Tibial nerve (tissue), 4 donors: Measurements from ENCODE around the gene SERPINE1. TPM values are rescaled to one million over a fixed set of nuclear protein-coding genes. Genes with fewer than 3 reads are reported as not detected.

Experiments
- DNase-seq, 2 donors: peaks; one replicate each; pipeline ENCODE4 v3.0.0-alpha.2; 2019; ENCODE audit warnings: low spot score in 2 of 2
- H3K27ac ChIP-seq, 4 donors: fragments of 200-600 bp; sonication (generic) in 3 of 4; one replicate each; pipeline ENCODE4 v1.5.1; 2017 to 2019; ENCODE audit warnings: mild to moderate bottlenecking in 1 of 4
- H3K27me3 ChIP-seq, 2 donors: fragments of 200-600 bp; sonication (generic) in 1 of 2; one replicate each; pipeline versions ENCODE4 v1.5.1 to v1.6.0; 2017 to 2019
- H3K36me3 ChIP-seq, 3 donors: fragments of 200-600 bp; sonication (generic); one replicate each; pipeline ENCODE4 v1.5.1; 2018 to 2019
- H3K4me1 ChIP-seq, 4 donors: fragments of 200-600 bp; sonication (generic) in 3 of 4; one replicate each; pipeline ENCODE4 v1.5.1; 2017 to 2019
- H3K4me3 ChIP-seq, 4 donors: fragments of 200-600 bp; sonication (generic) in 3 of 4; one replicate each; pipeline ENCODE4 v1.5.1; 2017 to 2019; ENCODE audit warnings: mild to moderate bottlenecking in 1 of 4, moderate library complexity in 1 of 4
- H3K9me3 ChIP-seq, 4 donors: fragments of 200-600 bp; sonication (generic) in 3 of 4; one replicate each; pipeline ENCODE4 v1.5.1; 2017 to 2019
- EP300 ChIP-seq, 2 donors: sonication (generic); formaldehyde crosslinking; IDR thresholded peaks; one replicate each; pipeline ENCODE4 v1.6.1; 2017; ENCODE audit warnings: antibody characterized with exemption in 2 of 2, mild to moderate bottlenecking in 1 of 2
- POLR2A ChIP-seq, 2 donors: fragments of 450-650 bp; IDR thresholded peaks; one replicate each; pipeline ENCODE4 v1.6.1; 2017; ENCODE audit warnings: antibody characterized with exemption in 2 of 2, mild to moderate bottlenecking in 2 of 2, moderate library complexity in 2 of 2
- WGBS, 2 donors: methylation state at CpG; one replicate each; pipeline ENCODE4 v1.1.5; 2018; 5-methylcytosine and 5-hydroxymethylcytosine counted together
- total RNA-seq, 4 donors: library from RNA; depleted of rRNA; stranded (reverse); fragments of >200 nt; gene quantifications; one replicate each; pipeline ENCODE4 v1.1.0, GENCODE V29; 2016
- TF ChIP-seq, protein P1 (sequence below), 5 experiments: fragments of 200-600 bp in 3 of 5; fragments of 450-650 bp in 2 of 5; sonication (generic) in 3 of 5; IDR thresholded peaks; one replicate each; pipeline ENCODE4 v1.5.1; 2016 to 2019; ENCODE audit warnings: antibody characterized with exemption in 5 of 5, mild to moderate bottlenecking in 3 of 5, moderate library complexity in 2 of 5

Gene SERPINE1
- total RNA-seq, 4 donors from 2014 or later: 3.3 to 13.9 (median 8.1) TPM

DNA sequence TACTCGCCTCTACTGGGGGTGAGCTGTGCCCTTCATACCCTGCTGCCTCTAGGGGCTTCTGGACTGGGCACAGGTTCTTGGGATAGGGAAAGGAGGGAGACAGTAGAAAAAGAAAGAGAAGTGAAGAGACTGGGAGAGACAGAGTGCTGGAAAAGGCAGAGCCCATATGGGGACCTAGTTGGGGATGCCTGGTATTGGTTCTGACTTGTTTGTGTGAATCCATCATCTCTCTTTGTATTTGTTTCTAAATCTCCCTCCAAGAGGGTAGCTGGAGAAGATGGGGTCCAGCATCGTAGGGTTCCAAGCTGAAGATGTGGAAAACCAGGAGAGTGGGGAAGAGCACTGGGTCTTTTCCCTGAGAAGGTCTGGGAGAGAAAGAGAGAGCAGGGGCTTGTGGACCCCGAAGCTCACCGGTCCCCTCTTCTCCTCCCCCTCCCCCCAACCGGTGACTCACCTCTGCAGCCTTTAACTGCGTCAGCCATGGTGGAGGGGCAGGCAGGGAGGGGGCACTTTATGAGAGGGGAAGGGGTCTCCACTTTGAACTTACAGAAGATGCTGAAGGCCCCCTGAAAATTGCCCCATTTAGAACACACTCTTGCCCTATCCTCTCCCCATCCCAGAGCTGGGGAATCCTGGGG lies 41.6 kb downstream of the SERPINE1 start:
- no peaks in the 10 kb centered on the region for H3K9me3 ChIP-seq
- H3K4me3 ChIP-seq: no peak overlapping the region
- DNase-seq: no peak
- H3K27me3 ChIP-seq: peaks cover 10 to 100% of the 10 kb centered on the region in 2 donors
- H3K4me1 ChIP-seq: peaks cover 0 to 74% (median 44%) of the 10 kb centered on the region in 4 donors
- no peaks in the 10 kb centered on the region for H3K36me3 ChIP-seq
- 4 to 6% methylated on average over 6 of the region's 6 CpGs for WGBS, 2 donors
- H3K27ac ChIP-seq: no peak overlapping the region
- TF ChIP-seq POLR2A (IDR thresholded peaks at IDR 0.05) (no peak), EP300 (IDR thresholded peaks at IDR 0.05) (no peak)
- TF ChIP-seq, protein P1, sequence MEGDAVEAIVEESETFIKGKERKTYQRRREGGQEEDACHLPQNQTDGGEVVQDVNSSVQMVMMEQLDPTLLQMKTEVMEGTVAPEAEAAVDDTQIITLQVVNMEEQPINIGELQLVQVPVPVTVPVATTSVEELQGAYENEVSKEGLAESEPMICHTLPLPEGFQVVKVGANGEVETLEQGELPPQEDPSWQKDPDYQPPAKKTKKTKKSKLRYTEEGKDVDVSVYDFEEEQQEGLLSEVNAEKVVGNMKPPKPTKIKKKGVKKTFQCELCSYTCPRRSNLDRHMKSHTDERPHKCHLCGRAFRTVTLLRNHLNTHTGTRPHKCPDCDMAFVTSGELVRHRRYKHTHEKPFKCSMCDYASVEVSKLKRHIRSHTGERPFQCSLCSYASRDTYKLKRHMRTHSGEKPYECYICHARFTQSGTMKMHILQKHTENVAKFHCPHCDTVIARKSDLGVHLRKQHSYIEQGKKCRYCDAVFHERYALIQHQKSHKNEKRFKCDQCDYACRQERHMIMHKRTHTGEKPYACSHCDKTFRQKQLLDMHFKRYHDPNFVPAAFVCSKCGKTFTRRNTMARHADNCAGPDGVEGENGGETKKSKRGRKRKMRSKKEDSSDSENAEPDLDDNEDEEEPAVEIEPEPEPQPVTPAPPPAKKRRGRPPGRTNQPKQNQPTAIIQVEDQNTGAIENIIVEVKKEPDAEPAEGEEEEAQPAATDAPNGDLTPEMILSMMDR (IDR thresholded peaks at IDR 0.05): no peak

DNA sequence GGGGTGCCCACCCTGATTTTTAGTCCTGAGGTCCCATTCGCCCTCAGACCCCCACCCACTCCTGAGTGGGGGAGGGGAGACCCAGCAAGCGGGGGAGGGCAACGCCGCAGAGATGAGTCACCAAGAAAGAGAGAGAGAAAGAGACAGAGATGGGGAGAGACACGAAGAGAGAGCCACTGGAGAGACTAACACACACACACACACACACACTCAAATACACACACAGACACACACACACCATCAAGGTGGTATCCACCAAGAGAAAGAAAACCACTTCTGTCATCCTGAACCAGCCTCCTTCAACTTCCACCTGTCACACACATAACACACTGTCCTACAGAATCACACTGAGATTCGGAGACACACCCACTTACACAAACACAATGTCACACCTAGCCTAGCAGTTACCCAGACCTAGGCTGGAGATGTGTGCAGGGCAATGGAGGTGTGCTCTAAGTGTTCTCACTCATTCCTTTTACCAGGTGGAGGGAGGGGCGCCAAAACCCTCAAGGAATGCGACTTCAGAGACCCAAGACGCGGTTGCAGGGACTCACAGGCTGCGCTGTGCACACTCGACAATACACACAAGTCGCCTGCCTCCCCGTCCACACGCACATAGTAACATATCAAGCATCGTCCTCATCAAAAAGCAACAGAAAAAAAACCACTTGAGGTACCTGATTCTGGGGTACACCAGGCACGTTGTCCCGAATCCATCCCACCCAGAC lies 42.4 kb downstream of the SERPINE1 start:
- WGBS, 2 donors: 2 to 4% methylated on average over 18 of the region's 18 CpGs
- Histone ChIP-seq H3K4me1 (peaks cover 0 to 74% (median 42%) of the 10 kb centered on the region in 4 donors), H3K4me3 (no peak overlapping the region), H3K27me3 (peaks cover 10 to 100% of the 10 kb centered on the region in 2 donors), H3K9me3 (no peaks in the 10 kb centered on the region), H3K27ac (no peak overlapping the region), H3K36me3 (no peaks in the 10 kb centered on the region)
- no peak for DNase-seq
- no peak for TF ChIP-seq POLR2A (IDR thresholded peaks at IDR 0.05)
- TF ChIP-seq, protein P1 (IDR thresholded peaks at IDR 0.05): no peak
- no peak for TF ChIP-seq EP300 (IDR thresholded peaks at IDR 0.05)

DNA sequence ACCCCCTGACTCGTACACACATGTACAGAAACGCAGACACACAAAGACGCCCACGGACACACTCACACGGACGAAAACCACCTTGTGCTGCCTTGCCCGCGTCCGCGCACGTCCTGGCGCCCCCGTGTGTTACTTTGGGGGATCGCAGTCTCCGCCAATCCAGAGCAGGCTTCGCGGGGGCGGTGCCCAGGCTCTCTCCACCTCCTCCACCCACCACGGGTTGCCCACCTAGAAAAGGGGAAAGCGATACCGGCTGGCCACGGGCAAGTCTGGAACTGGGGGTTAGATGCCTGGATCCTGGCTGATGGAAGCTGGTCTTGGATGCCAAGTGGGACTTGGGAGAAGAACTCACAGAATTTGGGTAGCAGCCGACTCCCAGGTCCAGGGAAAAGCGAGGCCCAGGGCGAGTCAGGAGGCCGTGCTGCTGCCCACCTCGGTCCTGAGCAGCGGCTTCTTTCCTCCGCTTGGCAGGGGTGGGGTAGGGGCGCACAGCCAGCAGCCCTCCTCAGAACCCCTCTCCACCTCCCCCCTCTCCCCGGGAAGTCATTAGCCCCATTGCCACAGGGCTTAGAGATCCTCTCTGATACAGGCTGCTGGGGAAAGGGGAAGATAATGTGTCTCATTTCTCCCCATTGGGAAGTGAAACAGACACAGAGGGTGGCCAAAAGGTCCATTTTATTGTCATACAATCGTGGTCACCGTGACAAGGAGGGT lies 43.1 kb downstream of the SERPINE1 start:
- peaks cover 0 to 71% (median 38%) of the 10 kb centered on the region in 4 donors for H3K4me1 ChIP-seq
- TF ChIP-seq, protein P1 (IDR thresholded peaks at IDR 0.05): peak; percentile 70 to 86 (median 84)
- no peak for TF ChIP-seq POLR2A (IDR thresholded peaks at IDR 0.05)
- H3K9me3 ChIP-seq: no peaks in the 10 kb centered on the region
- DNase-seq: peak; percentile 29 to 63
- H3K27ac ChIP-seq: no peak overlapping the region
- H3K36me3 ChIP-seq: no peaks in the 10 kb centered on the region
- no peak overlapping the region for H3K4me3 ChIP-seq
- 2 to 3% methylated on average over 15 to 26 of the region's 33 CpGs for WGBS, 2 donors
- H3K27me3 ChIP-seq: peaks cover 10 to 100% of the 10 kb centered on the region in 2 donors

DNA sequence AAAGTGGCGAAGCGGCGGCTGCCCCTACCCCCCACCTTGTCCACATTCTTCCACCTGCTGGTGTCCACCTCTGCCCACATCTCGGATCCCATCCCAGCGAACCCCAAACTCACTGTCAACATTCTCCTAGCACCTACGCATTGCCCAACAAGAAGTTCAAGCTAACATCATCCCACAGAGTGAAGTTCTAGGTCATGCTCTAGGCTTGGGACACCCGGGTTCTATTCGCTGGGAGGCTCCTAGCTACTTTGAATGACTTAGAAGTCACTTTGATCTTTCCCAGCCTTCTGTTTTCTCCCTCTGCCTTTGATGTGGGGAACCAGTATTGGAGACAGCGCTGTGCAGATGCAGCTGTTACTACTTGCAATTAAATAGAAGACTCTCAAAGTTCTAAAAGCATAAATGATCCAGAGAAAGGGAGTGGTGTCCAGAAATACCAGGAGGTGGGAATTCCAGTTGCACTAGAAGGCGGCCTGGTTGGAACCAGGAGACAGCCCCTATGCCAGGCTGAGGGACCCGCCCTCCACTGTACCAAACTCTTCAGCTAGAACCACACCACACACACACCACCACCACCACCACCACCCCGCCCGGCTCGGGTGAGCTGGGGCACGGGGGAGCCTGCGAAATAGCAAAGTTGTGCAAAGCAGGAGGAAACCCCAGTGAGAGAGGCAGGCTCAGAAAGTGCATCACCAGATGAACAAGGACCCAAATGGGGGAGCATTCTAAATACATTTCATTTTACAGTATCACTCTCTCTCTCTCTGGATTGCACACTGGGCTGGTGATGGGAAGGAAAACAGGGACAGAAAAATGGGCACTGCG lies 43.9 kb downstream of the SERPINE1 start:
- Histone ChIP-seq H3K4me3 (no peak overlapping the region), H3K27ac (no peak overlapping the region), H3K36me3 (no peaks in the 10 kb centered on the region), H3K9me3 (no peaks in the 10 kb centered on the region), H3K4me1 (peaks cover 0 to 62% (median 29%) of the 10 kb centered on the region in 4 donors), H3K27me3 (peaks cover 8 to 100% of the 10 kb centered on the region in 2 donors)
- WGBS, 2 donors: 3% methylated on average over 17 of the region's 17 CpGs
- DNase-seq: no peak
- TF ChIP-seq POLR2A (IDR thresholded peaks at IDR 0.05): no peak
- TF ChIP-seq, protein P1 (IDR thresholded peaks at IDR 0.05): no peak
- TF ChIP-seq EP300 (IDR thresholded peaks at IDR 0.05): no peak
